ENCODE data around the gene TMEM200A. TPM values are rescaled to one million over a fixed set of nuclear protein-coding genes. Genes with fewer than 3 reads are reported as not detected.

Gene TMEM200A
- total RNA-seq, 1 experiment from 2014 or later, result not detected

- Histone ChIP-seq H3K9me3 (ENCODE audit: insufficient read depth, low read depth) (no peaks in the 10 kb centered on the region), H3K36me3 (ENCODE audit: low read depth) (no peaks in the 10 kb centered on the region), H4K20me1 (ENCODE audit: insufficient read depth) (no peaks in the 10 kb centered on the region), H3K9me2 (ENCODE audit: insufficient read depth) (0 out of 2 replicates have a peak, but pooled peaks cover 4% of the 10 kb centered on the region), H3K27ac (no peak overlapping the region), H3K27me3 (ENCODE audit: insufficient read depth, low read depth) (no peaks in the 10 kb centered on the region), H3K4me3 (no peak overlapping the region), H3F3A (ENCODE audit: insufficient read depth, low read depth) (no peaks in the 10 kb centered on the region), H3K79me2 (ENCODE audit: low read depth) (no peaks in the 10 kb centered on the region), H3K4me2 (no peak overlapping the region), H2AFZ (no peak overlapping the region), H3K4me1 (replicated peaks; ENCODE audit: insufficient read depth) (no peaks in the 10 kb centered on the region)
- intact Hi-C loops (cut with micrococcal nuclease; ENCODE audit: unreplicated experiment), result no loop called here
- no TSS peak for BruUV-seq (replicated peaks)
- no peak for TF ChIP-seq EZH2 (IDR thresholded peaks at IDR 0.05; ENCODE audit: low read depth)
- CTCF ChIA-PET, result no interaction called here
- POLR2A ChIA-PET (ENCODE audit: unreplicated experiment), result no interaction called here
- DNase-seq, result no peak
Observed at GRCh38 chr6:130395164-130395563, 29.3 kb downstream of the TMEM200A start.

- Histone ChIP-seq H2AFZ (no peak overlapping the region), H3K36me3 (ENCODE audit: low read depth) (no peaks in the 10 kb centered on the region), H3K4me3 (no peak overlapping the region), H3K79me2 (ENCODE audit: low read depth) (no peaks in the 10 kb centered on the region), H3K9me2 (ENCODE audit: insufficient read depth) (0 out of 2 replicates have a peak, but pooled peaks cover 4% of the 10 kb centered on the region), H3F3A (ENCODE audit: insufficient read depth, low read depth) (no peaks in the 10 kb centered on the region), H3K27me3 (ENCODE audit: insufficient read depth, low read depth) (no peaks in the 10 kb centered on the region), H3K27ac (no peak overlapping the region), H4K20me1 (ENCODE audit: insufficient read depth) (no peaks in the 10 kb centered on the region), H3K4me1 (replicated peaks; ENCODE audit: insufficient read depth) (no peaks in the 10 kb centered on the region), H3K9me3 (ENCODE audit: insufficient read depth, low read depth) (no peaks in the 10 kb centered on the region), H3K4me2 (no peak overlapping the region)
- intact Hi-C loops (cut with micrococcal nuclease; ENCODE audit: unreplicated experiment), result no loop called here
- no TSS peak for BruUV-seq (replicated peaks)
- no peak for TF ChIP-seq CTCF (conservative IDR thresholded peaks at IDR 0.05)
- no peak for TF ChIP-seq EZH2 (IDR thresholded peaks at IDR 0.05; ENCODE audit: low read depth)
- CTCF ChIA-PET, result no interaction called here
- no peak for DNase-seq
- POLR2A ChIA-PET (ENCODE audit: unreplicated experiment), result no interaction called here
Observed at GRCh38 chr6:130396722-130397121, 30.9 kb downstream of the TMEM200A start.

GRCh38 chr6:130405549-130405948 is 39.7 kb downstream of the TMEM200A start:
- ChIA-PET POLR2A (ENCODE audit: unreplicated experiment) (no interaction called here), CTCF (no interaction called here)
- no peak overlapping the region for H3K27ac ChIP-seq
- no peaks in the 10 kb centered on the region for H3K27me3 ChIP-seq (ENCODE audit: insufficient read depth, low read depth)
- H3K36me3 ChIP-seq (ENCODE audit: low read depth), result no peaks in the 10 kb centered on the region
- no TSS peak for BruUV-seq (replicated peaks)
- intact Hi-C loops (cut with micrococcal nuclease; ENCODE audit: unreplicated experiment), result no loop called here
- no peaks in the 10 kb centered on the region for H3K79me2 ChIP-seq (ENCODE audit: low read depth)
- no peaks in the 10 kb centered on the region for H3K9me3 ChIP-seq (ENCODE audit: insufficient read depth, low read depth)
- H2AFZ ChIP-seq, result no peak overlapping the region
- H3K4me1 ChIP-seq (replicated peaks; ENCODE audit: insufficient read depth), result no peaks in the 10 kb centered on the region
- no peak overlapping the region for H3K4me3 ChIP-seq
- no peak for DNase-seq
- no peaks in the 10 kb centered on the region for H3K9me2 ChIP-seq (ENCODE audit: insufficient read depth)
- no peak overlapping the region for H3K4me2 ChIP-seq
- H4K20me1 ChIP-seq (ENCODE audit: insufficient read depth), result no peaks in the 10 kb centered on the region
- TF ChIP-seq CTCF (conservative IDR thresholded peaks at IDR 0.05), result no peak
- H3F3A ChIP-seq (ENCODE audit: insufficient read depth, low read depth), result no peaks in the 10 kb centered on the region

GRCh38 chr6:130407032-130407431 is 41.2 kb downstream of the TMEM200A start:
- CTCF ChIA-PET, result no interaction called here
- H3K79me2 ChIP-seq (ENCODE audit: low read depth), result no peaks in the 10 kb centered on the region
- no TSS peak for BruUV-seq (replicated peaks)

More at GRCh38 chr6:130407032-130407431, 41.2 kb downstream of the TMEM200A start:
- Histone ChIP-seq H3K36me3 (ENCODE audit: low read depth) (no peaks in the 10 kb centered on the region), H2AFZ (no peak overlapping the region), H3K27me3 (ENCODE audit: insufficient read depth, low read depth) (no peaks in the 10 kb centered on the region), H3K4me2 (no peak overlapping the region), H3K27ac (no peak overlapping the region), H3K9me3 (ENCODE audit: insufficient read depth, low read depth) (no peaks in the 10 kb centered on the region), H3K4me3 (no peak overlapping the region), H4K20me1 (ENCODE audit: insufficient read depth) (no peaks in the 10 kb centered on the region), H3F3A (ENCODE audit: insufficient read depth, low read depth) (no peaks in the 10 kb centered on the region), H3K4me1 (replicated peaks; ENCODE audit: insufficient read depth) (no peaks in the 10 kb centered on the region), H3K9me2 (ENCODE audit: insufficient read depth) (no peaks in the 10 kb centered on the region)
- no peak for DNase-seq
- POLR2A ChIA-PET (ENCODE audit: unreplicated experiment), result no interaction called here
- intact Hi-C loops (cut with micrococcal nuclease; ENCODE audit: unreplicated experiment), result no loop called here
- TF ChIP-seq EZH2 (IDR thresholded peaks at IDR 0.05; ENCODE audit: low read depth) (no peak), CTCF (conservative IDR thresholded peaks at IDR 0.05) (no peak)
